NCI-H446 (cell line): ENCODE data around the gene KLHL3.
A peak's percentile ranks its signal among the peaks of the same experiment; 100 is the strongest.
"Not testable (repeated sequence)": the region's sequence is repeated elsewhere in the genome, so short reads cannot be mapped to it uniquely, and the experiment has no call there.

Experiments
- DNase-seq, 2 experiments: peaks; one replicate each; lab custom pipeline; 2025; lab: John Stamatoyannopoulos, UW

KLHL3 gene

GRCh38 chr5:137667341-137667740 lies 68.5 kb downstream of the KLHL3 start:
- DNase-seq, result no peak

- no peak for DNase-seq
Measured at GRCh38 chr5:137666901-137667300, 69.0 kb downstream of the KLHL3 start.

GRCh38 chr5:137666461-137666850 lies 69.4 kb downstream of the KLHL3 start:
- DNase-seq, result no peak

GRCh38 chr5:137665678-137666460 lies 70.0 kb downstream of the KLHL3 start:
- no peak for DNase-seq

GRCh38 chr5:137660349-137660817 lies 75.5 kb downstream of the KLHL3 start:
- DNase-seq, result peak; percentile 39 to 81

GRCh38 chr5:137659209-137659608 lies 76.7 kb downstream of the KLHL3 start:
- DNase-seq, result peak in 1 of 2 experiments; percentile 34

- DNase-seq, result no peak
Measured at GRCh38 chr5:137658324-137658723, 77.6 kb downstream of the KLHL3 start.

GRCh38 chr5:137657073-137657472 lies 78.8 kb downstream of the KLHL3 start:
- no peak for DNase-seq

- no peak for DNase-seq
Measured at GRCh38 chr5:137656558-137656957, 79.3 kb downstream of the KLHL3 start.

GRCh38 chr5:137651022-137651421 lies 84.9 kb downstream of the KLHL3 start:
- peak in 1 of 2 experiments; percentile 6 for DNase-seq

GRCh38 chr5:137649228-137649935 lies 86.5 kb downstream of the KLHL3 start:
- DNase-seq, result peak; percentile 77 to 88

GRCh38 chr5:137648361-137648760 lies 87.5 kb downstream of the KLHL3 start:
- peak; percentile 29 to 71 for DNase-seq

GRCh38 chr5:137647401-137647800 lies 88.5 kb downstream of the KLHL3 start:
- DNase-seq, result no peak

GRCh38 chr5:137646761-137647160 lies 89.1 kb downstream of the KLHL3 start:
- peak in 1 of 2 experiments; percentile 6 for DNase-seq

- DNase-seq, result not testable (repeated sequence)
Measured at GRCh38 chr5:137643081-137643480, 92.8 kb downstream of the KLHL3 start.

GRCh38 chr5:137642091-137642490 lies 93.8 kb downstream of the KLHL3 start:
- no peak for DNase-seq

GRCh38 chr5:137641148-137641547 lies 94.7 kb downstream of the KLHL3 start:
- no peak for DNase-seq

- DNase-seq, result no peak
Measured at GRCh38 chr5:137639645-137640044, 96.2 kb downstream of the KLHL3 start.

GRCh38 chr5:137638841-137639240 lies 97.0 kb downstream of the KLHL3 start:
- DNase-seq, result no peak

GRCh38 chr5:137636830-137637714 lies 98.8 kb downstream of the KLHL3 start:
- no peak for DNase-seq

GRCh38 chr5:137636099-137636498 lies 99.8 kb downstream of the KLHL3 start:
- no peak for DNase-seq

- DNase-seq, result no peak
Measured at GRCh38 chr5:137635521-137635921, 100.4 kb downstream of the KLHL3 start.
